IPS DF 4.7 (cell line): ENCODE measurements around the gene CACNA1S.

ENCODE experiments used
- DNase-seq: peaks from one replicate; pipeline ENCODE4 v3.0.0-alpha.2; 2013; ENCODE audit warnings: low spot score; ENCODE audit errors: extremely low read depth

The CACNA1S gene

GRCh38 chr1:201112173-201112731 lies at the start of gene CACNA1S:
Gene CACNA1S, minus strand, starts transcription at chr1:201112426. Its CDS starts 87 bp downstream, at chr1:201112339.
- no peak for DNase-seq

- no peak for DNase-seq
Observed at GRCh38 chr1:201157949-201158348, 45.7 kb upstream of the CACNA1S start.

GRCh38 chr1:201156819-201157218 lies 44.6 kb upstream of the CACNA1S start:
- no peak for DNase-seq

GRCh38 chr1:201156346-201156745 lies 44.1 kb upstream of the CACNA1S start:
- DNase-seq = no peak

GRCh38 chr1:201155354-201155753 lies 43.1 kb upstream of the CACNA1S start:
- DNase-seq = no peak

- DNase-seq = peak; percentile 89
Observed at GRCh38 chr1:201154389-201155165, 42.4 kb upstream of the CACNA1S start, which contains the start of gene TMEM9. Gene TMEM9, minus strand, starts transcription at chr1:201154474. Its CDS starts 551 bp downstream, at chr1:201153923.

- no peak for DNase-seq
Observed at GRCh38 chr1:201153474-201154388, 41.5 kb upstream of the CACNA1S start.

GRCh38 chr1:201149400-201149799 lies 37.2 kb upstream of the CACNA1S start:
- no peak for DNase-seq

GRCh38 chr1:201147396-201148015 lies 35.3 kb upstream of the CACNA1S start:
- DNase-seq = no peak

- no peak for DNase-seq
Observed at GRCh38 chr1:201146626-201147390, 34.6 kb upstream of the CACNA1S start.

GRCh38 chr1:201145816-201146215 lies 33.6 kb upstream of the CACNA1S start:
- no peak for DNase-seq

- DNase-seq = no peak
Observed at GRCh38 chr1:201145132-201145531, 32.9 kb upstream of the CACNA1S start.

- no peak for DNase-seq
Observed at GRCh38 chr1:201144701-201145100, 32.5 kb upstream of the CACNA1S start.

- no peak for DNase-seq
Observed at GRCh38 chr1:201143726-201144635, 31.8 kb upstream of the CACNA1S start.

- DNase-seq = no peak
Observed at GRCh38 chr1:201142849-201143725, 30.9 kb upstream of the CACNA1S start.

- no peak for DNase-seq
Observed at GRCh38 chr1:201142011-201142848, 30.0 kb upstream of the CACNA1S start.

GRCh38 chr1:201141418-201141817 lies 29.2 kb upstream of the CACNA1S start:
- no peak for DNase-seq

GRCh38 chr1:201140941-201141260 lies 28.7 kb upstream of the CACNA1S start:
- no peak for DNase-seq
